Fibroblast of pulmonary artery (primary cell): ENCODE measurements around the gene CLK2.
"Not testable (repeated sequence)": the region's sequence is repeated elsewhere in the genome, so short reads cannot be mapped to it uniquely, and the experiment has no call there.

Experiments
- DNase-seq: peaks from one replicate; pipeline ENCODE4 v3.0.0-alpha.2; 2010; ENCODE audit warnings: low read depth
- H3K4me3 ChIP-seq: replicated peaks from 2 replicates; pipeline ENCODE4 v1.5.1; 2011; ENCODE audit warnings: low read depth, mild to moderate bottlenecking, control low read depth, low read length, moderate library complexity
- CTCF ChIP-seq: IDR thresholded peaks from 2 replicates; pipeline ENCODE4 v1.5.1; 2011; ENCODE audit warnings: mild to moderate bottlenecking, control low read depth, low read length, inconsistent platforms; ENCODE audit errors: missing control alignments

Gene CLK2

GRCh38 chr1:155296661-155297060 lies 23.4 kb upstream of the CLK2 start:
- no peak for TF ChIP-seq CTCF
- no peak overlapping the region for H3K4me3 ChIP-seq
- no peak for DNase-seq

GRCh38 chr1:155295942-155296267 lies 22.6 kb upstream of the CLK2 start:
- H3K4me3 ChIP-seq: no peak overlapping the region
- no peak for TF ChIP-seq CTCF
- DNase-seq: no peak

GRCh38 chr1:155295183-155295941 lies 22.1 kb upstream of the CLK2 start:
- no peak for DNase-seq
- H3K4me3 ChIP-seq: no peak overlapping the region
- TF ChIP-seq CTCF: no peak

- no peak for TF ChIP-seq CTCF
- no peak for DNase-seq
- H3K4me3 ChIP-seq: no peak overlapping the region
These were observed 21.3 kb upstream of the CLK2 start for GRCh38 chr1:155294520-155295182.

GRCh38 chr1:155293086-155293749 lies 19.9 kb upstream of the CLK2 start:
- no peak for TF ChIP-seq CTCF
- H3K4me3 ChIP-seq: no peak overlapping the region
- DNase-seq: no peak

GRCh38 chr1:155291006-155291405 lies 17.7 kb upstream of the CLK2 start:
- DNase-seq, H3K4me3 ChIP-seq: not testable (repeated sequence)

GRCh38 chr1:155287987-155288543 lies 14.8 kb upstream of the CLK2 start:
- H3K4me3 ChIP-seq: no peak overlapping the region
- no peak for TF ChIP-seq CTCF
- DNase-seq: no peak
